Anterior cingulate cortex (tissue), 58 donors: ENCODE measurements around the gene CTIF.

Experiments
- DNase-seq, 58 donors: peaks; one replicate each; lab custom pipeline; 2025; lab: John Stamatoyannopoulos, UW

CTIF gene

GRCh38 chr18:48777026-48777743 lies 238.4 kb downstream of the CTIF start:
- peak in 40 of 58 donors; percentile 8 to 69 (median 34) for DNase-seq

GRCh38 chr18:48777744-48778116 lies 238.9 kb downstream of the CTIF start:
- no peak for DNase-seq

DNA sequence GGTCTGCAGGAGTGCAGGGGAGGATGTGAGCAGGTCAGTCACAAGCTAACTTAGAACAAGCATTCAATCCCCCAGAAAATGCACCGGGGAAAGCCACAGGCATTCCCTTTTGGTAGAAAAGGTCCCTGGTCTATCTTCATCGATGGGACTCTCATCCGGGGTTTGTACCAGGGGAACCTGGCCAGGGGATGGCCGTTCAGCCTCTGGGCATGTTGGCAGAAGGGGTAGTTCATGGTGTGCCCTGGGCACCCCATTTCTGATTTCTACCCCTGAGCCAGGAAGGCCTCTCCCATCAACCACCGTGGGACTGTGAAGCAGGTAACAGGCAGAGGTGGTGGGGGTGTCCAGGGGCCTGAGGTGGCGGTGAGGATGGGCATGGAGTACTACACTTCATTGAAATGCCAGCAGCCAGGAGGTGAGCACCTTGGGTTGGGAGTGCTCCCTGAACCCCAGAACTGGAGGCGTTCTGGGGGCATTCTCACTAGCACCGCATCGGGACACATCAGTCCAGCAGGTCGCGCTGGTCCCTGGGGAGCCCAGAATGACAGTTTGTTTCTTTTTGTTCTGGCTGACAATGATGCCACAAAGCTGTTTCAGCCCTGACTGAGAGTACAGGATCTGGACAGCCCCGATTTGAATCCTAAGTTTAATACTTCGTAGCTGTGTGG lies 239.6 kb downstream of the CTIF start:
- no peak for DNase-seq

DNA sequence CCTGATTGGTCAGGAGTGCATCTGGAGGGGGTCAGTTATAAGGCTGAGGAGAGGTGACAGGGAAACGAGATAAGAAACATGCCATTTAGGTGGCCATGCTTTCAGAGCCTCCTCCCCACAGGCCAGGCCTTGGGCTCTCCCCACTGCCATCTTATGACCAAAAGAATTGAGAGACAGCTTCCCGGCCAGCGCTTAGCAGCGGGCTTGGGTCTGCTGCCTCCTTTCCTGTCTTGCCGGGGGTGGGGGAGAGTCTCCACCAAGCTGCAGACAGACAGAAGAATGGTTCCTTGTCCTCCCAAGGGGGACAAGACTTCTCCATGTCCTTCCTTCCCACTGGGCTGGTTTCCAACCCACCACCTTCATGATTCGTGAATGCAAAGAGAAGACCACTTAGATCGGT lies 240.6 kb downstream of the CTIF start:
- DNase-seq, result peak in 1 of 58 donors; percentile 11

- DNase-seq, result peak in 2 of 58 donors; percentile 23 to 53
Measured at GRCh38 chr18:48780201-48780912, 241.5 kb downstream of the CTIF start.

DNA sequence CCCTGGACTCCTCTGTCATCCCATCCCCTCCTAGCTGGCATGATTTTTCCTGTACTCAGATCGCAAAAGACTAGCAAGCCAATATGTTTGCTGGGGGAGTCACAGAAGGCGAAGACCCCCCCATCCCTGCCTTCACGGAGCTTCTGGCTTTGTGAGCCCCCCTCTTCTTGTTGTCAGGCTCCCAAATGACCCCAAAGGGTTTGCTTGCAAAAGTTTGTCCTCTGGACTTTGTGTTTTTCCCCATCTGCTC lies 242.0 kb downstream of the CTIF start:
- no peak for DNase-seq

- peak; percentile 33 to 89 (median 76) for DNase-seq
Measured at GRCh38 chr18:48781163-48781987, 242.5 kb downstream of the CTIF start.

- DNase-seq, result peak in 1 of 58 donors; percentile 43
Measured at GRCh38 chr18:48781988-48782363, 243.1 kb downstream of the CTIF start.

DNA sequence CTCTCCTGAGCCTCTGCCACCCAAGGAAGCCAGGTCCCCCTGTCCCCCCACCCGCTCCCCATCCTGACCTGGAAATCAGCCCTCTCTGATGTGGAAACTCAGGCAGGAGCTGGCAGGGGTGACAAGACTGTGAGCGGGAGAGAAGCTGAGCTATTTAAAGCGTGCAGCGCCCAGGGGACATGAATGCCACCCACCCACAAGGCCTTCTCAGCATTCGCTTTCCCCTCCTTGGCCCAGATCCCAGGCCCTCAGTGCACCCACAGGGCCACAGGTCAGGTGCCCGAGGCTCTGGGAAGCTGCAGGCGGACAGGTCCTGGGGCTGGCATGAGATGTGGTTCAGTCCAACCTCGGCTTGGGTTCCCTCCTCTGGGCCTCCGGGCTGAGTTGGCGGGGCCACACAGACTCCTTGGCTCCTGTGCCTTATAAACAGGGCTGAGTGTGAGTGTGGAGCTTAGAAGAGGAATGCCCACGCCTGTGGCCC lies 243.6 kb downstream of the CTIF start:
- DNase-seq, result peak in 29 of 58 donors; percentile 16 to 76 (median 34)

GRCh38 chr18:48783616-48784520 lies 245.0 kb downstream of the CTIF start:
- DNase-seq, result no peak

DNA sequence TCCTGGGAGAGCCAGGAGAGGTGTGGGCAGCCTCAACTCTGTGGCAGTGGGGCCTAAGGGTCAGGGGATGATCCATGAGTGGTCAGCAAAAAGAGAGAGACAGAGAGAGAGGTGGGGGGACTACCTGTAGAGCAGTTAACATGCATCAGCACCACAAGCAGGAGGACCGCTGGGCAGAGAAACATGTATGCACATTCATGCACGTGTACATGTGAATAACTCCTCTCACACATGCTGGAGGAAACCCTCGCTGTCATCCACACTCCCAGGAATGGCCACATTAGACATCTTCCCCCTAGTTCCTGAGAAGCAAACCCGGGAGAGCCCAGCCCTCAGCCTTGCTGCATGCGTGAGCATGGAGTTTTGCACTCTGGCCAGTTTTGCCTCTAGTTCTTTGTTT lies 245.8 kb downstream of the CTIF start:
- no peak for DNase-seq

DNA sequence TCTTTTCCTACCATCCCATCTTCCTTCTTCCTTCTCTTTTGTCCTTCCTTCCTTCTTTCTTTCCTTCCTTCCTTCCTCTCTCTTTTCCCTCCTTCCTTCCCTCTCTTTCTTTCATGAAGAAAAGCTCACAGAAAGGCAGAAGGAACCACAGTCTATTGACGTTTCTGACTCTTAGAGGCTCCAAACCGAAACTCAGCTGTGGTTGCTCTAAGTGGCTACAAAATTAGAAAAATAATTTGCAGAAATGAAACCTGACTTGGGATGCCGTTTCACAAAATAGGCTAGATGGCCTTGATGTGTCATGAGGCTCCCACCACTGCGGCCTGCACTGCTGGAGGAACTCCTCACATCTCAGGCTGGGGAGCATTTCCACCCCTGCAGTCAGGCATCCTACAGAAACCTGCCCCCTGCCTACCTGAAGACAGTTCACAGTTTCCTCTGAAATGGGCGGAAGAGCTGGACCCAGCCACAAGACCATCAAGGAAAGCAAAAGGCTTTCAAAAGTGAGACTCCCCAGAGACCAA lies 246.3 kb downstream of the CTIF start:
- DNase-seq, result peak in 4 of 58 donors; percentile 15 to 23 (median 20)

GRCh38 chr18:48785736-48786454 lies 247.1 kb downstream of the CTIF start:
- DNase-seq, result no peak

GRCh38 chr18:48786455-48787202 lies 247.8 kb downstream of the CTIF start:
- DNase-seq, result peak in 2 of 58 donors; percentile 24 to 40

DNA sequence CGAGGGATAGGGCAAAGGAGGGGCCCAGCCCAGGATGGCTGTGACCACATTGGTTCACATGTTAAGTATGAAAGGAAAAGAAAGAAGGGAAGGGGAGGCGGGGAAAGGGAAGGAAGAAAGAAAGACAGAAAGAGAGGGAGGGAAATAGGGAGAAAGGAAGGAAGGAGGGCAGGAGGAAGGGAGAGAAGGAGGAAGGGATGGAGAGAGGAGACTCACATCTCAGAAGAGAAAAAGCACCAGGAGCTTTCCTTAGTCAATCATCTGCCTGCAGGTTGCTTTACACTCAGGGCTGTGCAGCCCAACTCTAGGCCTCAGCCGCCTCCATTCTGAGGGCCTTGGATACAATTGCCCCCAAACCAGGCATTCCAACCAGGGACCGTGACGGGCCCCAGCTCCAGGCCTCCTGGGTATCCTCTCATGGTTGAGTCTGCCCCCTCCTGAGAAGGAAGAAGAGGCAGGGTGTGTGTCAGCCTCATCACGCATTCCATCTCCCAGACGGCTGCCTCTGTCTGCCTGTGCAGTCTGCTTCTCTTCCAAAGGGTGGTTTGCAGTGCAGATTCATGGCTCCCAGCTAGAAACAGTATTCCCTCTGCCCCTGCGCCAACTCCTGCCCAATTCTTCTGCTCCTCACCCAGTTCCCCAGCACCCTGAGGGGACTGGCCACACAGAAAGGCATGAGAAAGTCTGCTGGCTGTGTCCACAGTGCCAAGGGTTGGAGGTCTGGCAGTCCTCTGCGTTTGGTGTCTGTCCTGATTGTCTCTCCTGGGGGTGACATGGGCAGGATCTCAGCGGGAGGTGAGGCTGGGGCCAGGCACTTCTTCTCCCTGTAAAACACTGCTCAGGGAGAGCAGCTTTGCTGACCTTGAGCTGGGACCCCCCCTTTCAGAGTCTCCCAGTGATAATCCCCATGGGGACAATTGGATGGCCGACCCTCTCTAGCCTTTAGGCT lies 248.6 kb downstream of the CTIF start:
- DNase-seq, result no peak

GRCh38 chr18:48788373-48788772 lies 249.5 kb downstream of the CTIF start:
- DNase-seq, result no peak

DNA sequence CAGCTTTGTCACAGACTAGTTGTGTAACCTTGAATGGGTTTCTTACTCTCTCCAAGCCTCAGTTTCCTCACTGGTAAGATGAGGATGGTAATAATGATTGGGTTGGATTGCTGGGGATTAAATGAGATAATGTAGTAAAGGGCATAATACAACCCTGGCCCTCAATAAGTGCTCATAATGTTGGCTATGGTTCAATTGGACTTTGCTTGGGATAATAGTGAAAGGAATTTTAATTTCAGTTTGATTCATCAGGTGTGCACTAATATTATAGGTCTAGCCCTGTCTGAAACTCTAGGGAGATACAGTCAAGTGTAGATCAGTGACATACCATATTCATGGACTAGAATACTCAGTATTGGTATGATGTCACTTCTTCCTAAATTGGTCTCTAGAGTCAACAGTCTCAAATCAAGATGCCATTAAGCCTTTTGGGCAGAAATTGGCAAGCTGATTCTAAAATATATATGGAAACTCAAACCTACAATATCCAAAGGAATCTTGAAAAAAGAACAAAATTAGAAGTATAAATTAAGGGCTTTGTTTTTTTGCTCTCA lies 250.5 kb downstream of the CTIF start:
- no peak for DNase-seq
